ENCODE results near the gene CCDC28B.

Gene CCDC28B

GRCh38 chr1:32234792-32235191 is 34.4 kb downstream of the CCDC28B start:
- no peak for DNase-seq (ENCODE audit: extremely low read depth, low read depth)
- no peak for TF ChIP-seq CTCF (IDR thresholded peaks at IDR 0.05; ENCODE audit: low read depth, low read length)

GRCh38 chr1:32239337-32239736 is 38.9 kb downstream of the CCDC28B start:
- TF ChIP-seq CTCF (IDR thresholded peaks at IDR 0.05; ENCODE audit: low read depth, low read length) = no peak
- DNase-seq (ENCODE audit: extremely low read depth, low read depth) = no peak

GRCh38 chr1:32239790-32240139 is 39.4 kb downstream of the CCDC28B start:
- no peak for TF ChIP-seq CTCF (IDR thresholded peaks at IDR 0.05; ENCODE audit: low read depth, low read length)
- no peak for DNase-seq (ENCODE audit: extremely low read depth, low read depth)

- no peak for DNase-seq (ENCODE audit: extremely low read depth, low read depth)
- TF ChIP-seq CTCF (IDR thresholded peaks at IDR 0.05; ENCODE audit: low read depth, low read length) = peak; percentile 34
These were observed 40.0 kb downstream of the CCDC28B start for GRCh38 chr1:32240140-32240951.

- no peak; the same call in 1 of the 2 replicates for TF ChIP-seq CTCF (IDR thresholded peaks at IDR 0.05; ENCODE audit: low read depth, low read length)
- no peak for DNase-seq (ENCODE audit: extremely low read depth, low read depth)
These were observed 40.8 kb downstream of the CCDC28B start for GRCh38 chr1:32241001-32241763.

- no peak for DNase-seq (ENCODE audit: extremely low read depth, low read depth)
These were observed 42.0 kb downstream of the CCDC28B start for GRCh38 chr1:32242341-32242851.

More at GRCh38 chr1:32242341-32242851, 42.0 kb downstream of the CCDC28B start:
- TF ChIP-seq CTCF (IDR thresholded peaks at IDR 0.05; ENCODE audit: low read depth, low read length) = no peak; the same call in 1 of the 2 replicates

Data from AG09319 (cell line).